Mesendoderm (in vitro differentiated cells): ENCODE results near the gene LIPE.
A peak's percentile ranks its signal among the peaks of the same experiment; 100 is the strongest.

Source experiments
- DNase-seq: peaks from one replicate; pipeline ENCODE4 v3.0.0; 2013
- H2AK5ac ChIP-seq: 2 replicates; pipeline ENCODE4 v1.6.1; 2013; ENCODE audit warnings: low read length, inconsistent platforms
- H2BK120ac ChIP-seq: 2 replicates; pipeline ENCODE4 v1.6.1; 2013; ENCODE audit warnings: low read depth, mild to moderate bottlenecking, low read length, moderate library complexity, mixed read lengths
- H2BK15ac ChIP-seq: replicated peaks from 2 replicates; pipeline ENCODE4 v1.6.1; 2013; ENCODE audit warnings: low read depth, mild to moderate bottlenecking, moderate library complexity
- H2BK5ac ChIP-seq: 2 replicates; pipeline ENCODE4 v1.6.1; 2013; ENCODE audit warnings: low read length, inconsistent platforms
- H3K18ac ChIP-seq: 2 replicates; pipeline ENCODE4 v1.6.1; 2013; ENCODE audit warnings: mild to moderate bottlenecking, low read length, mixed read lengths
- H3K23ac ChIP-seq: one replicate; pipeline ENCODE4 v1.6.1; 2013; ENCODE audit warnings: low read length
- H3K27ac ChIP-seq: 2 replicates; pipeline ENCODE4 v1.5.1; 2013; ENCODE audit warnings: low read depth, mild to moderate bottlenecking, inconsistent platforms, low read length, moderate library complexity
- H3K27me3 ChIP-seq: 2 replicates; pipeline ENCODE4 v1.6.1; 2013; ENCODE audit warnings: low read length, control low read depth, mild to moderate bottlenecking, inconsistent platforms; ENCODE audit not compliant: insufficient read depth, poor library complexity
- H3K36me3 ChIP-seq: 2 replicates; pipeline ENCODE4 v1.6.1; 2013; ENCODE audit warnings: low read length, inconsistent platforms; ENCODE audit not compliant: control insufficient read depth, insufficient read depth
- H3K4ac ChIP-seq: one replicate; pipeline ENCODE4 v1.6.1; 2013; ENCODE audit warnings: low read depth, mild to moderate bottlenecking, low read length, moderate library complexity
- H3K4me1 ChIP-seq: 2 replicates; pipeline ENCODE4 v1.6.1; 2013; ENCODE audit warnings: low read depth, low read length, inconsistent platforms; ENCODE audit not compliant: control insufficient read depth
- H3K4me2 ChIP-seq: 2 replicates; pipeline ENCODE4 v1.6.1; 2013; ENCODE audit warnings: low read length
- H3K4me3 ChIP-seq: 2 replicates; pipeline ENCODE4 v1.5.1; 2013; ENCODE audit warnings: mild to moderate bottlenecking, low read length
- H3K56ac ChIP-seq: one replicate; pipeline ENCODE4 v1.6.1; 2013; ENCODE audit warnings: low read length
- H3K79me1 ChIP-seq: 2 replicates; pipeline ENCODE4 v1.6.1; 2013; ENCODE audit warnings: low read length, inconsistent platforms
- H3K79me2 ChIP-seq: 2 replicates; pipeline ENCODE4 v1.6.1; 2013; ENCODE audit warnings: mild to moderate bottlenecking, low read length; ENCODE audit not compliant: control insufficient read depth, insufficient read depth
- H3K9ac ChIP-seq: 2 replicates; pipeline ENCODE4 v1.6.1; 2013; ENCODE audit warnings: low read length, inconsistent platforms
- H4K5ac ChIP-seq: one replicate; pipeline ENCODE4 v1.6.1; 2013; ENCODE audit warnings: low read length
- H4K8ac ChIP-seq: one replicate; pipeline ENCODE4 v1.6.1; 2013; ENCODE audit warnings: low read depth, mild to moderate bottlenecking, control low read depth, low read length, moderate library complexity
- WGBS: extraction: QIAGEN DNeasy Blood & Tissue Kit; methylation state at CpG from one replicate; pipeline ENCODE4 v1.1.7; 2013; ENCODE audit warnings: low lambda C conversion rate, missing lambda C conversion rate; ENCODE audit not compliant: insufficient coverage; ENCODE audit errors: extremely low coverage; 5-methylcytosine and 5-hydroxymethylcytosine counted together

LIPE gene

DNA sequence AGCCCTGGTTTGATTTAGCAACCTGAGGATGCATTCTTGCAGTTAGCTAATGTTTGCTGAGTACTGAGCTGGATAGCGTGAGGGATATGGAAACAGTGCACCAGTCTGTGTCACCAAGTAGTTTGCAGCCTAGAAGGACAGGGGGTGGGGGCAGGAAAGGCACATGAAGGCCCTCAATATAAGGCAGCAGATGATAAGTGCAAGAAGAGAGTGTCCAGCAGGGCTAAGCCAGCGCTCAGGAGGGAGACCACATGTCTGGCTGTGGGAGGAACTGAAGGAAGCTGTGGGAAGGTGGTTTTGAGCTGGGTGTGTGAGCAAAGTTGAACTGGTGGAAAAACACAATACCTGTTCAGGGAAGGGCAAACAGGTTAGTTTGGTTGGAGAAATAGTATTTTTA lies 13.9 kb upstream of the LIPE start:
- Histone ChIP-seq H3K27me3 (no peaks in the 10 kb centered on the region), H3K4ac (no peak overlapping the region), H3K23ac (no peak overlapping the region), H3K79me2 (no peaks in the 10 kb centered on the region), H3K4me1 (peaks cover 2% of the 10 kb centered on the region), H2BK120ac (no peak overlapping the region), H3K56ac (no peak overlapping the region), H2BK15ac (no peak overlapping the region), H2BK5ac (no peak overlapping the region), H3K27ac (no peak overlapping the region), H2AK5ac (no peak overlapping the region), H3K9ac (no peak overlapping the region), H3K18ac (no peak overlapping the region), H3K79me1 (no peaks in the 10 kb centered on the region), H3K4me3 (no peak overlapping the region), H3K4me2 (no peak overlapping the region), H4K5ac (no peak overlapping the region), H4K8ac (no peak overlapping the region), H3K36me3 (no peaks in the 10 kb centered on the region)
- DNase-seq, result no peak
- WGBS, result no CpG with 5 or more reads among the region's 2 CpGs

DNA sequence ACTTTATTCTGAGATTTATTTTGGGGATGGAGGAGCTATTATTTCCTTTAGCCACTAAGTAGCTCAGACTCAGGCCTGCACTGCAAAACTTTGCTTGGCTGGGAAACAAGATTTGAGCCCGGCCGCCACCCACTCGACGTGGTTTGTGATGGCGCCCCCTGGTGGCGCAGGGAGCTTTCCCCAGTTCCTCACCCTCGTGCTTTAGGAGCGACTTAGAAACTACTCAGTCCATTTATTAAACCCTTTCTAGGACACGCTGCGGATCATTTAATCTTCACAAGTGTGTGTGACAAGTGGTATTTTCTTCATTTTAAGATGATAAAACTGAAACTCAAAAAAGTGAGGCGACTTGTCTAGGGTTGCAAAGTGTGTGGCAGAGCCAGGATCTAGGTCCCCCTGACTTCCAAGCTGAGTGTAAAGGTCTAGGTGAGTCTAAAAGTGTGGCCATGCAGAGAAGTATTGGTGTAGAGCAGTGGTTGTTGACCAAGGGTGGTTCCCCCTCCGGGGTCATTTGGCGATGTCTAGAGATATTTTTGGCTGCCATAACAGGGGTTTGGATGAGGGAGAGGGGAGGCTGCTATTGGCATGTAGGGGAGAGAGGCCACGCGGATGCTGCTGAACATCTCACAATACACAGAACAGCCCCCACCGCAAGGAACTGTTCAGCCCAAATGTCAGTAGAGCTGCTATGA lies 13.3 kb upstream of the LIPE start:
- no CpG with 5 or more reads among the region's 16 CpGs for WGBS
- no peak overlapping the region for H3K18ac ChIP-seq
- H2BK120ac ChIP-seq, result no peak overlapping the region
- no peak overlapping the region for H2BK15ac ChIP-seq
- no peak overlapping the region for H4K8ac ChIP-seq
- no peak overlapping the region for H4K5ac ChIP-seq
- no peak overlapping the region for H3K56ac ChIP-seq
- no peaks in the 10 kb centered on the region for H3K36me3 ChIP-seq
- H3K23ac ChIP-seq, result no peak overlapping the region
- no peak overlapping the region for H2BK5ac ChIP-seq
- H2AK5ac ChIP-seq, result no peak overlapping the region
- no peak overlapping the region for H3K4me3 ChIP-seq
- no peak overlapping the region for H3K9ac ChIP-seq
- H3K27ac ChIP-seq, result no peak overlapping the region
- no peaks in the 10 kb centered on the region for H3K27me3 ChIP-seq
- H3K4ac ChIP-seq, result no peak overlapping the region
- DNase-seq, result peak; percentile 74
- H3K4me2 ChIP-seq, result no peak overlapping the region
- H3K79me2 ChIP-seq, result no peaks in the 10 kb centered on the region
- H3K4me1 ChIP-seq, result peaks cover 2% of the 10 kb centered on the region
- no peaks in the 10 kb centered on the region for H3K79me1 ChIP-seq

DNA sequence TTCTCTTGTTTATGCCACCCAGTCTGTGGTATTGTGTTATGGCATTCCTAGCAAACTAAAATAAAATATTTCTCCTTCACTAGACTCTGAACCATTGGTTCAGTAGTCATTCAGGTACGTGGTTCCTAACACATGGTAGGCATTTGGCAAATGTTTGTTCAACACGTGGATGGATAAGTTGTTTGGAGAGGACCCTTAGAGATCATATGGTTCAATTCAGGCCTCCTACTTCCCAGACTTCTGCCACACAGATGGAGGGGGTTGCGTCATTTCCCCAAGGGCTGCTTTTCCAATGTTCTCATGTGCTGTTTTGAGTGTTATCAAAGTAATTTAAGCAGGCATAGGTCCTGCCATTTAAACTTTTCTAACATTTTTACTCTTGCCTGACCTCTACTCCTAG lies 8.8 kb upstream of the LIPE start:
- no peak overlapping the region for H4K8ac ChIP-seq
- no CpG with 5 or more reads among the region's 3 CpGs for WGBS
- no peak overlapping the region for H2BK15ac ChIP-seq
- no peaks in the 10 kb centered on the region for H3K79me2 ChIP-seq
- H3K23ac ChIP-seq, result no peak overlapping the region
- no peak overlapping the region for H3K4ac ChIP-seq
- H3K4me2 ChIP-seq, result no peak overlapping the region
- no peak overlapping the region for H3K4me3 ChIP-seq
- no peaks in the 10 kb centered on the region for H3K27me3 ChIP-seq
- H3K36me3 ChIP-seq, result no peaks in the 10 kb centered on the region
- no peaks in the 10 kb centered on the region for H3K79me1 ChIP-seq
- no peak overlapping the region for H3K9ac ChIP-seq
- H3K27ac ChIP-seq, result no peak overlapping the region
- no peak overlapping the region for H4K5ac ChIP-seq
- no peak for DNase-seq
- no peak overlapping the region for H2BK5ac ChIP-seq
- H3K4me1 ChIP-seq, result no peaks in the 10 kb centered on the region
- H2AK5ac ChIP-seq, result no peak overlapping the region
- H3K56ac ChIP-seq, result no peak overlapping the region
- no peak overlapping the region for H2BK120ac ChIP-seq
- no peak overlapping the region for H3K18ac ChIP-seq

DNA sequence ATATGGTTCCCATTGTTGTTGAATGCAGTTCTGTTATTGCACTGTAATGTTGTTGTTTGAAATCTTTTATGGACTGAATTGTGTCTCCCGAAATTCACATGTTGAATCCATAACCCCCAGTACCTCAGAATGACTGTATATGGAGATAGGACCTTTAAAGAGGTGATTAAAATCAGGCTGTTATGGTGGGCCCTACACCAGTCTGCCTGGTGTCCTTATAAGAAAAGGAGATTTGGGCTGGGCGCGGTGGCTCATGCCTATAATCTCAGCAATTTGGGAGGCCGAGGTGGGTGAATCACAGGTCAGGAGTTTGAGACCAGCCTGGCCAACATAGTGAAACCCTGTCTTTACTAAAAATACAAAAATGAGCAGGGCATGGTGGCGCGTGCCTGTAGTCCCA lies 8.1 kb upstream of the LIPE start:
- WGBS, result no CpG with 5 or more reads among the region's 6 CpGs
- Histone ChIP-seq H3K56ac (no peak overlapping the region), H3K27me3 (no peaks in the 10 kb centered on the region), H2AK5ac (no peak overlapping the region), H3K18ac (no peak overlapping the region), H3K27ac (no peak overlapping the region), H3K4ac (no peak overlapping the region), H2BK120ac (no peak overlapping the region), H3K36me3 (no peaks in the 10 kb centered on the region), H2BK15ac (no peak overlapping the region), H4K8ac (no peak overlapping the region), H3K4me3 (no peak overlapping the region), H3K23ac (no peak overlapping the region), H3K4me2 (no peak overlapping the region), H2BK5ac (no peak overlapping the region), H3K4me1 (no peaks in the 10 kb centered on the region), H3K79me2 (no peaks in the 10 kb centered on the region), H3K79me1 (no peaks in the 10 kb centered on the region), H4K5ac (no peak overlapping the region), H3K9ac (no peak overlapping the region)
- DNase-seq, result no peak

DNA sequence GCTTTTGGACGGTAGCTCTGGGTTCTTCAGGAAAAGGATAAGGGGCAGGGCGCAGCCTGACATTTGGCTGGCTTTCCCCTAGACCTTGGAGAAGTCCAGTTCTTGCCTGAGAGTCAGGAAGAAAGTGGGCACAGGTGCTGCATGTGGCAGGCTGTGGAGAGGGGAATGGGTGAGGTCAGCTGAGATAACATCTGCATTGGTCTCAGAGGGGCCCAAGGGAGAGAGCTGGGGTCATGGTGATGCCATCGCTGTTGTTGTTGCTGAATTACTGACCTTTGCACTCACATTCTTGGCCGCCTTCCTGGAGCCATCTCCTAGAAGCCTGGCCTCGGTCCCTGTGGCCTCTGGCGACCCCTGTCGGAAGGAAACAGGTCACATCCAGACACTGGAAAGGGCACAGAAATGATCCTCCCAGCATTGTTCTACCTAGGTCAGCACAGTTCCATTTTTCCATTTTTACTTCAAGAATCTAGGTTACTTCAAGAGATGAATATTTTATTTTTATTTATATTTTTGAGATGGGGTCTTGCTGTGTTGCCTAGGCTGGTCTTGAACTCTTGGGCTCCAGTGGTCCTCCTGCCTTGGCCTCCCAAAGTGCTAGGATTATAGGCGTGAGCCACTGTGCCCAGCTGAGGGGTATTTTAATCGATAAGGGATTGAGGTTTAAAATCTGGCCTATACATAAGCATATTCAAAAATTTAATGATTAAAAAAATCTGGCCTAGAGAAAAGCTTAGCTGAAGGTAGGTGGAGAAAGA lies 6.5 kb upstream of the LIPE start:
- H3K4me3 ChIP-seq, result no peak overlapping the region
- H3K36me3 ChIP-seq, result no peaks in the 10 kb centered on the region
- no peaks in the 10 kb centered on the region for H3K27me3 ChIP-seq
- H3K23ac ChIP-seq, result no peak overlapping the region
- H3K79me1 ChIP-seq, result no peaks in the 10 kb centered on the region
- H2BK15ac ChIP-seq, result no peak overlapping the region
- no peak overlapping the region for H4K8ac ChIP-seq
- H2BK5ac ChIP-seq, result no peak overlapping the region
- H3K79me2 ChIP-seq, result no peaks in the 10 kb centered on the region
- no peak overlapping the region for H3K18ac ChIP-seq
- H3K4me1 ChIP-seq, result no peaks in the 10 kb centered on the region
- H3K9ac ChIP-seq, result no peak overlapping the region
- no peak overlapping the region for H3K4me2 ChIP-seq
- no peak overlapping the region for H3K4ac ChIP-seq
- H2AK5ac ChIP-seq, result no peak overlapping the region
- H2BK120ac ChIP-seq, result no peak overlapping the region
- no CpG with 5 or more reads among the region's 9 CpGs for WGBS
- DNase-seq, result peak; percentile 82
- no peak overlapping the region for H4K5ac ChIP-seq
- no peak overlapping the region for H3K27ac ChIP-seq
- peak overlapping the region; percentile 4 for H3K56ac ChIP-seq
